Psoas muscle (tissue), 8 donors: ENCODE measurements around the gene DBNDD2. TPM values are rescaled to one million over a fixed set of nuclear protein-coding genes. Genes with fewer than 3 reads are reported as not detected.

Experiments
- ATAC-seq, 4 donors: fragments of 200-7000 bp; cut with Tn5 transposase; one replicate each; pipeline ENCODE4 v1.9.1; 2020; ENCODE audit warnings: moderate library complexity in 3 of 4, mild to moderate bottlenecking in 2 of 4
- DNase-seq, 2 donors: peaks; one replicate each; pipeline ENCODE4 v3.0.0-alpha.2; 2020
- H3K27ac ChIP-seq: fragments of 200-600 bp; one replicate; pipeline ENCODE4 v1.8.0; 2022
- H3K27me3 ChIP-seq, 3 donors: fragments of 200-600 bp in 1 of 3; one replicate each; pipeline versions ENCODE4 v1.6.1 to v1.8.0; 2013 to 2022; ENCODE audit warnings: low read length in 2 of 3, mild to moderate bottlenecking in 2 of 3, moderate library complexity in 1 of 3; ENCODE audit not compliant: insufficient read depth in 3 of 3
- H3K36me3 ChIP-seq, 2 donors: fragments of 200-600 bp in 1 of 2; one replicate each; pipeline versions ENCODE4 v1.6.1 to v1.8.0; 2013 to 2022; ENCODE audit warnings: low read depth in 1 of 2, mild to moderate bottlenecking in 1 of 2, moderate library complexity in 1 of 2; ENCODE audit not compliant: insufficient read depth in 1 of 2
- H3K4me1 ChIP-seq: fragments of 200-600 bp; one replicate; pipeline ENCODE4 v1.8.0; 2022
- H3K4me3 ChIP-seq: fragments of 200-600 bp; one replicate; pipeline ENCODE4 v1.8.0; 2022; ENCODE audit warnings: mild to moderate bottlenecking
- H3K9me3 ChIP-seq: fragments of 200-600 bp; one replicate; pipeline ENCODE4 v1.8.0; 2022
- CTCF ChIP-seq: fragments of 200-600 bp; IDR thresholded peaks from one replicate; pipeline ENCODE4 v1.8.0; 2022; ENCODE audit warnings: antibody characterized with exemption
- WGBS, 3 donors: extraction: QIAGEN DNeasy Blood & Tissue Kit; methylation state at CpG; one replicate each; pipeline versions ENCODE4 v1.1.6 to v1.1.7; 2013; 5-methylcytosine and 5-hydroxymethylcytosine counted together
- intact Hi-C, 2 donors: fragments of 100-400 bp; cut with DNase I; formaldehyde crosslinking; loops; one replicate each; pipeline versions ENCODE4 v1.11.0 to v1.14.2; 2022
- polyA plus RNA-seq, 3 donors: library from polyadenylated mRNA; stranded (reverse); fragments of 200-250 nt; gene quantifications; one replicate each; pipeline ENCODE4 v1.2.3, GENCODE V29; 2013
- total RNA-seq, 4 donors: library from RNA; stranded (reverse); fragmentation: NEBNext Ultra II Directional in 2 of 4; extraction: Animal tissue kit (Norgen Biotek cat#: 25700) in 2 of 4; gene quantifications; one replicate each; pipeline versions ENCODE4 v1.2.1 to v1.2.4, GENCODE V29; 2021 to 2023
- donor health status: healthy with polysubstance abuse.
- donor health status: DM: no; HTN: no; CAD: no; lungs with moderate emphysema.
- donor health status: Bipolar disorder and iron deficiency.
- donor health status: healthy.
- donor health status: DM: yes; HTN: yes; CAD: no.
- donor health status: DM: no; HTN: no; CAD: no.
- donor health status: DM: no; HTN: no; CAD: no.
- donor health status: DM: yes; HTN: yes; CAD: no.

The DBNDD2 gene
- total and polyA plus RNA-seq, 7 donors = 108 to 230 (median 162) TPM

GRCh38 chr20:45372241-45372640 is 35.8 kb upstream of the DBNDD2 start:
- peak overlapping the region; percentile 63 for H3K4me3 ChIP-seq
- no peak overlapping the region for H3K27ac ChIP-seq
- no peak for ATAC-seq
- no peak for TF ChIP-seq CTCF
- H3K9me3 ChIP-seq = no peaks in the 10 kb centered on the region
- intact Hi-C loops = loop anchor here (5.0 kb wide), 3 partner anchors 45 to 65 kb away; partner anchors contain the start of gene PIGT (in 1 of the 2)
- DNase-seq = no peak
- whole genome bisulfite sequencing, 3 donors = 82 to 90% (median 83%) methylated on average over 10 of the region's 10 CpGs
- H3K4me1 ChIP-seq = no peaks in the 10 kb centered on the region
- no peaks in the 10 kb centered on the region for H3K27me3 ChIP-seq
- peaks cover 9 to 20% of the 10 kb centered on the region in 2 donors for H3K36me3 ChIP-seq

- peaks cover 4 to 14% of the 10 kb centered on the region in 2 donors for H3K36me3 ChIP-seq
- DNase-seq = peak; percentile 45 to 74
- peak overlapping the region; percentile 63 for H3K4me3 ChIP-seq
- TF ChIP-seq CTCF = no peak
- peak; percentile 82 to 87 (median 83) for ATAC-seq
- 25 to 34% (median 28%) methylated on average over 27 to 30 of the region's 30 CpGs for WGBS, 3 donors
- intact Hi-C loops = loop anchor here (5.0 kb wide), 3 partner anchors 45 to 65 kb away; partner anchors contain the start of gene PIGT (in 1 of the 2)
- H3K27me3 ChIP-seq = no peaks in the 10 kb centered on the region
- peak overlapping the region; percentile 57 for H3K27ac ChIP-seq
- H3K9me3 ChIP-seq = no peaks in the 10 kb centered on the region
- H3K4me1 ChIP-seq = no peaks in the 10 kb centered on the region
Measured at GRCh38 chr20:45372646-45373352, 35.3 kb upstream of the DBNDD2 start.

GRCh38 chr20:45373353-45374100 is 34.6 kb upstream of the DBNDD2 start:
- peak; percentile 86 to 94 (median 88) for ATAC-seq
- intact Hi-C loops = loop anchor here (1.0 to 5.0 kb wide), 6 partner anchors 34 to 64 kb away; partner anchors contain the start of gene PIGT (in 1 of the 2)
- WGBS, 3 donors = 10 to 13% (median 10%) methylated on average over 33 to 38 of the region's 38 CpGs

GRCh38 chr20:45374101-45374467 is 34.0 kb upstream of the DBNDD2 start:
- ATAC-seq (no peak), DNase-seq (no peak)
- peaks cover 0 to 4% of the 10 kb centered on the region in 2 donors for H3K36me3 ChIP-seq
- peak overlapping the region; percentile 57 for H3K27ac ChIP-seq
- TF ChIP-seq CTCF = no peak
- H3K4me1 ChIP-seq = no peaks in the 10 kb centered on the region
- intact Hi-C loops = loop anchor here (1.0 to 5.0 kb wide), 6 partner anchors 33 to 63 kb away; partner anchors contain the start of gene PIGT (in 1 of the 2)
- 65 to 72% (median 69%) methylated on average over 9 of the region's 9 CpGs for WGBS, 3 donors
- no peaks in the 10 kb centered on the region for H3K9me3 ChIP-seq
- peak overlapping the region; percentile 63 for H3K4me3 ChIP-seq
- H3K27me3 ChIP-seq = no peaks in the 10 kb centered on the region

More at GRCh38 chr20:45373353-45374100, 34.6 kb upstream of the DBNDD2 start:
- Histone ChIP-seq H3K4me3 (peak overlapping the region; percentile 63), H3K36me3 (peaks cover under 1 to 7% of the 10 kb centered on the region in 2 donors), H3K27me3 (no peaks in the 10 kb centered on the region), H3K4me1 (no peaks in the 10 kb centered on the region), H3K27ac (peak overlapping the region; percentile 57), H3K9me3 (no peaks in the 10 kb centered on the region)
- TF ChIP-seq CTCF = peak; percentile 83
- DNase-seq = peak; percentile 89 to 95
